Endothelial cell of umbilical vein (primary cell): Measurements from ENCODE around the gene SP140. TPM values are rescaled to one million over a fixed set of nuclear protein-coding genes. Genes with fewer than 3 reads are reported as not detected.

Source experiments
- BruUV-seq: library from RNA; stranded (reverse); fragments of 400-500 nt; replicated peaks from 2 replicates; lab custom pipeline; 2021; lab: Mats Ljungman, UMichigan
- CTCF ChIA-PET: fragments of 300-600, 350-600 bp; sonication (Branson Sonifier 250); formaldehyde crosslinking; loops from one replicate; lab custom pipeline; 2021; ENCODE audit warnings: antibody characterized with exemption, inconsistent platforms; lab: Charles Lee
- POLR2A ChIA-PET: fragments of 300-600, 350-600 bp; sonication (Branson Sonifier 250); formaldehyde crosslinking; loops from one replicate; lab custom pipeline; 2021; ENCODE audit warnings: antibody characterized with exemption, inconsistent platforms; lab: Charles Lee
- DNase-seq: peaks from one replicate; pipeline ENCODE4 v3.0.0-alpha.2; 2011; ENCODE audit warnings: low read depth, low spot score
- FAIRE-seq: peaks from 2 replicates; lab custom pipeline; 2011; peaks lifted over from hg19 to GRCh38; lab: Jason Lieb, UNC
- H2AFZ ChIP-seq: 2 replicates; pipeline ENCODE4 v1.6.0; 2012; ENCODE audit warnings: low read depth, low read length, control low read depth, inconsistent platforms
- H3K27ac ChIP-seq: 2 replicates; pipeline ENCODE4 v1.5.1; 2011; ENCODE audit warnings: low read depth, mild to moderate bottlenecking, control low read depth, low read length, moderate library complexity; ENCODE audit not compliant: insufficient read depth
- H3K27me3 ChIP-seq, 2 experiments: 2 replicates each; pipeline versions ENCODE4 v1.6.0 to v1.6.1; 2011; ENCODE audit warnings: low read length in 2 of 2, mixed read lengths in 1 of 2; ENCODE audit not compliant: control insufficient read depth in 2 of 2, insufficient read depth in 2 of 2
- H3K36me3 ChIP-seq, 2 experiments: 2 replicates in 1 of 2; 3 replicates in 1 of 2; pipeline ENCODE4 v1.5.1; 2011; ENCODE audit warnings: low read length in 2 of 2, mild to moderate bottlenecking in 1 of 2, moderate library complexity in 1 of 2; ENCODE audit not compliant: control insufficient read depth in 2 of 2, insufficient read depth in 2 of 2; ENCODE audit errors: extremely low read depth in 1 of 2
- H3K4me1 ChIP-seq: 3 replicates; pipeline ENCODE4 v1.5.1; 2011; ENCODE audit warnings: mild to moderate bottlenecking, low read length; ENCODE audit not compliant: control insufficient read depth, insufficient read depth; ENCODE audit errors: extremely low read depth
- H3K4me2 ChIP-seq: 2 replicates; pipeline ENCODE4 v1.6.1; 2011; ENCODE audit warnings: low read length, control low read depth, mixed read lengths; ENCODE audit not compliant: insufficient read depth
- H3K4me3 ChIP-seq, 3 experiments: fragments of 200-600 bp in 1 of 3; sonication (generic), shearing (Covaris generic) in 1 of 3; replicated peaks in 1 of 3; 2 replicates each; pipeline ENCODE4 v1.5.1; 2011 to 2016; ENCODE audit warnings: control low read depth in 3 of 3, low read length in 3 of 3, mild to moderate bottlenecking in 2 of 3, inconsistent platforms in 1 of 3, low read depth in 1 of 3, moderate library complexity in 1 of 3; ENCODE audit not compliant: insufficient read depth in 1 of 3
- H3K79me2 ChIP-seq: 2 replicates; pipeline ENCODE4 v1.6.0; 2012; ENCODE audit warnings: low read length, inconsistent platforms; ENCODE audit not compliant: control insufficient read depth, insufficient read depth
- H3K9ac ChIP-seq: replicated peaks from 2 replicates; pipeline ENCODE3; 2011; ENCODE audit warnings: low read length, control low read depth; ENCODE audit not compliant: insufficient read depth; ENCODE audit errors: extremely low read depth
- H3K9me1 ChIP-seq: replicated peaks from 3 replicates; pipeline ENCODE4 v1.6.0; 2011; ENCODE audit warnings: mild to moderate bottlenecking, low read length; ENCODE audit not compliant: control insufficient read depth, insufficient read depth; ENCODE audit errors: extremely low read depth
- H3K9me3 ChIP-seq: replicated peaks from 2 replicates; pipeline ENCODE4 v1.5.1; 2012; ENCODE audit warnings: low read length, inconsistent platforms; ENCODE audit not compliant: control insufficient read depth, insufficient read depth
- H4K20me1 ChIP-seq: replicated peaks from 2 replicates; pipeline ENCODE3; 2011; ENCODE audit warnings: mild to moderate bottlenecking, low read length; ENCODE audit not compliant: control insufficient read depth, insufficient read depth; ENCODE audit errors: extremely low read depth
- CTCF ChIP-seq, 2 donors: IDR thresholded peaks; 1 replicate in 1 of 2; 2 replicates in 1 of 2; pipeline ENCODE4 v1.5.1; 2011; ENCODE audit warnings: low read length in 2 of 2, mild to moderate bottlenecking in 2 of 2, moderate library complexity in 2 of 2, control low read depth in 1 of 2, inconsistent platforms in 1 of 2, low read depth in 1 of 2; ENCODE audit not compliant: insufficient read depth in 1 of 2; ENCODE audit errors: extremely low read depth in 1 of 2
- EZH2 ChIP-seq: IDR thresholded peaks from 2 replicates; pipeline ENCODE4 v1.6.1; 2012; ENCODE audit warnings: borderline replicate concordance, low read depth, mild to moderate bottlenecking, moderate library complexity, low read length, inconsistent platforms; ENCODE audit not compliant: severe bottlenecking
- FOS ChIP-seq: IDR thresholded peaks from 2 replicates; pipeline ENCODE4 v1.6.1; 2011; ENCODE audit warnings: mild to moderate bottlenecking, low read length, moderate library complexity, borderline replicate concordance; ENCODE audit not compliant: insufficient read depth
- GATA2 ChIP-seq: IDR thresholded peaks from 2 replicates; pipeline ENCODE4 v1.7.0; 2011; ENCODE audit warnings: low read depth, mild to moderate bottlenecking, moderate library complexity, mixed read lengths, low read length; ENCODE audit not compliant: insufficient read length, insufficient read depth
- JUN ChIP-seq: IDR thresholded peaks from 2 replicates; pipeline ENCODE4 v1.6.1; 2011; ENCODE audit warnings: borderline replicate concordance, low read depth; ENCODE audit not compliant: insufficient read length, insufficient read depth
- MAX ChIP-seq: IDR thresholded peaks from 2 replicates; pipeline ENCODE4 v1.6.1; 2011; ENCODE audit not compliant: insufficient read depth, insufficient read length
- MYC ChIP-seq: IDR thresholded peaks from one replicate; pipeline ENCODE4 v1.6.1; 2011; ENCODE audit warnings: mild to moderate bottlenecking, low read depth, low read length
- POLR2A ChIP-seq: IDR thresholded peaks from 2 replicates; pipeline ENCODE4 v1.6.1; 2012; ENCODE audit warnings: low read depth, mild to moderate bottlenecking, control low read depth, low read length
- POLR2AphosphoS5 ChIP-seq: IDR thresholded peaks from 2 replicates; pipeline ENCODE4 v1.6.1; 2012; ENCODE audit warnings: low read depth, mild to moderate bottlenecking, control low read depth, low read length, moderate library complexity; ENCODE audit not compliant: insufficient read depth
- dilution Hi-C: fragments of 300-500 bp; cut with MboI; formaldehyde crosslinking; loops from one replicate; pipeline ENCODE4 v1.15.0; 2019; ENCODE audit warnings: low sequenced_read_pairs; ENCODE audit not compliant: extremely low pct_ligation_motif_present
- intact Hi-C: fragments of 100-400 bp; cut with micrococcal nuclease; formaldehyde crosslinking; loops from one replicate; pipeline ENCODE4 v1.10.0; 2022
- polyA plus RNA-seq, 4 experiments: library from polyadenylated mRNA; depleted of rRNA in 3 of 4; stranded (reverse) in 3 of 4; unstranded in 1 of 4; fragments of >200 nt; gene quantifications; 2 replicates each; pipeline versions ENCODE4 v1.2.1 to v1.2.3, GENCODE V29; 2011 to 2012; ENCODE audit warnings: missing spikeins in 1 of 4
- total RNA-seq: library from RNA; stranded (reverse); gene quantifications from 2 replicates; pipeline ENCODE4 v1.2.3, GENCODE V29; 2021

SP140 gene
- total and polyA plus RNA-seq, 2 donors (not counting 3 experiments of a cell fraction or from before 2014, with no cell fraction given), result not detected

- Histone ChIP-seq H3K9me1 (no peaks in the 10 kb centered on the region), H3K27ac (no peak overlapping the region), H3K36me3 (no peaks in the 10 kb centered on the region), H3K9ac (no peak overlapping the region), H3K9me3 (no peaks in the 10 kb centered on the region), H3K27me3 (peaks cover 0 to 4% of the 10 kb centered on the region in 2 experiments), H2AFZ (no peak overlapping the region), H4K20me1 (no peaks in the 10 kb centered on the region), H3K4me2 (no peak overlapping the region), H3K4me3 (no peak overlapping the region), H3K4me1 (no peaks in the 10 kb centered on the region), H3K79me2 (no peaks in the 10 kb centered on the region)
- dilution Hi-C loops (no loop called here), intact Hi-C loops (no loop called here)
- no TSS peak for BruUV-seq
- ChIA-PET POLR2A (no interaction called here), CTCF (no interaction called here)
- no peak for FAIRE-seq
- no peak for DNase-seq
- no peak for TF ChIP-seq GATA2
- TF ChIP-seq POLR2AphosphoS5, result no peak
- no peak for TF ChIP-seq EZH2
- TF ChIP-seq JUN, result no peak
- TF ChIP-seq FOS, result no peak
- TF ChIP-seq POLR2A, result no peak
- no peak for TF ChIP-seq MYC
- no peak for TF ChIP-seq CTCF (IDR thresholded peaks at IDR 0.05; ENCODE audit: extremely low read depth in 1 of 2, insufficient read depth in 1 of 2, low read depth in 1 of 2, low read length in 2 of 2)
- TF ChIP-seq MAX, result no peak
These were observed 69.7 kb downstream of the SP140 start for GRCh38 chr2:230295192-230295591.
